COLO829 (cell line): ENCODE measurements around the gene HK3.

ENCODE experiments used
- DNase-seq: peaks from one replicate; pipeline ENCODE4 v3.0.0; 2012; ENCODE audit warnings: low spot score

The HK3 gene

DNA sequence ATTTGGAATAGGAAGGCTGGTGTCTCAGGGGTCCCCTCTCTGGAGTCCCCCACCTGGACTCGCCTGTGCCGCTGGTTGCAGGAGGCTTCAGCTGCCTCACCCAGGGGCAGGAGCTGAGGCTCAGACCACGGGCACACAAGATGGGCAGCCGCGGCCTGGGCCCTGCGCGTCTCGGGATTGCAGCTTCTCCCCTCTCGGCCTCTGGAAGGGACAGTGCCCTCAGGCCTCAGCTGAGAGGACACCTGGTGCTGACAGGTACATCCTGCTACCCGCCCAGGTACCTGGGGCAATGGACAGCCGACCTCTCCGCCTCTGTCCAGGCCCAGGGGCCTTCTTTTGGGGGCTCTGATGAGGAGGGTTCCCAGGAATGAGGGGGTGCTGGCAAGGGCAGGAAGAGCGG, 50.5 kb downstream of the HK3 start:
- DNase-seq: no peak

DNA sequence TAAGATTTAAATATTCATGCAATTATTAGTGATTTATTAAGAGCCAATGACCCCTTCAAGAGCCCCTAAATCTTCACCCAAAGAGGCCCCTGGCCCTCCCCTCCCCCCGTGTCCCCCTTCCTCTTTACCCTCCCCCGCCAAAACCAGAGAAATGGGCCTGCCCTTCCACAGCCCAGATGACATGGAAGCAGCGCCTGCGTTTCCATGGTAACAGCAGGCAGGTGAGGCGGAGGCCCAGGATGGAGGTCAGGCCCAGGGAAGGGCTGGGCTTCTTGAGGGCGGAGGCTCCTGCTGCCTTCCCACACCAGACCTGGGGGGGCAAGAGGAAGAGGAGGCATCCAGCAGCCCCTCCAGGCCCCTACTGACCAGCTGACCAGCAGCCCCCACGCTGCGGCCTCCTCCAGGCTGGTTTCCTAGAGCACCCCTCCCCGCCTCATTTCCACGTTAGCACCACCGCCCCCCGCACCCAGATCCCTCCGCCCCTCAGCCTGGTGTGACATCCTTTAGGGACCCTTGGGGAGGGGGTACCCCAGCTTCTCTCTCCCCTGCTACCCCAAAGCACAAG, 51.3 kb downstream of the HK3 start:
- DNase-seq: no peak

- DNase-seq: no peak
Measured at GRCh38 chr5:176847148-176847547, 52.0 kb downstream of the HK3 start.

DNA sequence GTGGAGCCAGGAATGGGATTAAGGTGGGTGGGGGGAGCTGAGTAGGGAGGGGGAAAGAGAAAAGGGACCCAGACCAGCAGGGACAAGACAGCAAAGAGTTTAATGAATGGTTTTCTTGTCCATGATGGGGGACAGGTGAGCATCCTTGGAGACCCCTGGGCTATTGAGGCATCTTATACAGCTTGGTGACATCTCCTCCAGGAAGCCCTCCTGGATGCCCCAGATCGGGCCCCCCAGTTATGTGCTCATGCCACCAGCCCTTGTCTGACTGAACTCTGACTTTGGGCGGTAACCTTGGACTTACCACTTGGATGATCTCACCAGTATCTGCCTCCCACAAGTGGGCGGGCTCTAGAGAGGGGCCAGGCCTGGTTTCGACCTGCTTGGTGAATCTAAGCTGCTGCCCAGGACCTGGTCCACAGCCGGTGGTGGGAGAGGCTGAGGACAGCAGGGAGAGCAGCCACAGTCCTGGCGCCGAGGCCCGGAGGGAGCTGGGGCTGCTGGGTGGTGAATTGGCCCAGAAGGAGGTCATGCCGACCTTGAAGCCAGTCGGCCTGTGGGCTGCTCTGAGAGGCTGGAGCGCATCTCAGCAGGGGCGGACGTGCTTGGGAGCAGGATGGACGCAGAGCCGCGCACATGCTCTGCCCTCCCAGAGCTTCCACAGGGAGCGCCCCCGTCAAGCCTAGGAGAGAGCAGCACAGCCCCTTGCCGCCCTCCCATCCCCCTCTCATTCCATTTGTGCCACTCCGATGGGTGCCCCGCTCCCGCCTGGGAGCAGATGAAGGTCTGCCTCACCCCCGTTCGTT, 52.6 kb downstream of the HK3 start:
- DNase-seq: no peak

DNA sequence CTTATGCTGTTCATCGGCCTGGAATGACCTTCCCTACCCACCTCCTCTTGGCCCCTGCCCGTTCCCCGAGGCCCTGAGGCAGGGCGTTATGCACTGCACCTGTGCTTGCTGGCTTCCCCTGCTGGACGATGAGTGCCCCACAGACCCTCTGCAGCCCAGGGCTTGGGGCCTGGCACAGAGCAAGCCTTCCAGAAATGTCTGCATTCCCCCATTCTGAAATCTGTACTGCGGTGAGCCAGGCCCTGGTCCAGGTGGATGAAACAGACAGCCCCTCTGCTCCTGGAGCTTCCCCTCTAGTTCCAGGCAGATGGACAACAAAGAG, 53.8 kb downstream of the HK3 start:
- DNase-seq: no peak

GRCh38 chr5:176844706-176845391, 54.3 kb downstream of the HK3 start:
- DNase-seq: no peak

DNA sequence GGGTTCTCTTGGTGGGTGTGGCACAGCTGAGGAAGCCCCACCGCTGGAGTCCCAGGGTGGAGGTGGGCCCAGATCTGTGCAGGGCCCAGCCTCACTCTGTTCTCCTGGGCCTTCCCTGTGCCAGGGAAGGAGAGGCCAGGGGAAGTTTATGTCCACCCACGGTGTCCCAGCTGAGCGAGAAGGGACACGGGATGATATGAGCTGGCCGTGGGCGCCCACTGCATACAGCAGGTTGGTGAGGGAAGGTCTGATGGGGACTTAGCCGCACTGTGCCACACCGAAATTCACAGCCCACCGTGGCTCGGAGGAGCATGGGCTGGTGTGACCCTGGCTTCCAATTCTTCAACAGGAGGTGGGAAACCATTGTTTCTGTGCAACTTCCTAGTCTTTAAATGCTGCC, 54.9 kb downstream of the HK3 start:
- DNase-seq: no peak

GRCh38 chr5:176843673-176844072, 55.5 kb downstream of the HK3 start:
- no peak for DNase-seq

DNA sequence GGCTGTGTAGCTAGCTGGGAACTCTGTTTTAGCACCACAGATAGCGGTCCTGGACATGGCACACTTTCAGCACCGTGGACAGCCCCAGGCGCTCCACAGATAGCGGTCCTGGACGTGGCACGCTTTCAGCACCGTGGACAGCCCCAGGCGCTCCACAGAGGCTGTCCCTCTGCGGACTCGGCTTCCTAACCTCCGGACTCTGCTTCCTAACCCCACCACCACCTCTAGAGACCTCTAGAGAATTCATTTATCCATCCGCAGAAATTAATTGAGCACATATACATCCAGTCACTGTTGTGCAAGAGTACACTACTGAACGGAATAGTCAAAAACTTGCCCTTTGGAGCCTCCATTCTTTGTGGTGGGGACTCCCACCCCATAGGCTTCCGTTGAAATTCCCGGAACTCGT, 61.4 kb downstream of the HK3 start:
- peak; percentile 40 for DNase-seq

DNA sequence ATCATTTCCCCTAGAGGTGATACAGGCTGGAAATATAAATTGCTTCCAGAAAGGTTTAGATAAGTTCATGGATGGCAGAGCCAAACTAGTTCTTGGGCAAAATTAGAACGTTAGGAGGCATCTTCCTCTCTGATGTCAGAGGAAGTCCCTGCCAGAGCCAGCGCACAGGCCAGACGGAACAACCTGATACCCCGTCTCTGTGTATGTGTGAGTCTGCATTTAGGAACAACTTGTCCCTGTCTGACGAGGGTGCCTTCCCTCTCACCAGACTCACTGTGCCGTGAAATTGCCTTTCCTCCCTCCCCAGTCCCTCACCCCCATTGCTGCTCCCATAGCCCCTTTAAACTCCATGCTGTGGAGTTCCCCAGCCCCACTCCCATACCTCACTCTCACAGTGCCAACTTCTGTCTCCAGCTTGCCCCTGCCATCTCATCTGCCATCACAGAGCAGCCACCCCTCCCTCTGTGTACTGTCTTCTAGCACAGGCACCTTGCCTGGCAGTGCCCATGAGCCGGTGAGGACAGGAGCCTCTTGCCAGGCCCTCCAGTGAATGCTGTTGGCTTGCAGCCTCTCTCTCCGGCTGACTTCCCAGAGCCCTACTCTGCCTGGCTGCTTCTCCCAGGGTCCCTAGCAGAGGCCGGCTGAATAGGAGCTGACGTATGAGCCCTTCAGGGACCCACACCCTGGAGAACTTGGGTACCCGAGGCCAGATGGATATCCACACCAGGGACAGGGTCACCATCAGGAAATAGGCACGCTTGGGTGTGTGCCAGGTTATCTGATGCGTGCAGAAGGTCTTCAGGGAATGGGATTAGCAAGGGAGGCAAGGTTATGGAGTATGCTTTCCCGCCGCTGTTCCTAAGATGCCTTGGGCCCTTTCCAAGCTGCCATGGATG, 62.1 kb downstream of the HK3 start:
- DNase-seq: no peak

GRCh38 chr5:176835918-176836317, 63.2 kb downstream of the HK3 start:
- DNase-seq: no peak

DNA sequence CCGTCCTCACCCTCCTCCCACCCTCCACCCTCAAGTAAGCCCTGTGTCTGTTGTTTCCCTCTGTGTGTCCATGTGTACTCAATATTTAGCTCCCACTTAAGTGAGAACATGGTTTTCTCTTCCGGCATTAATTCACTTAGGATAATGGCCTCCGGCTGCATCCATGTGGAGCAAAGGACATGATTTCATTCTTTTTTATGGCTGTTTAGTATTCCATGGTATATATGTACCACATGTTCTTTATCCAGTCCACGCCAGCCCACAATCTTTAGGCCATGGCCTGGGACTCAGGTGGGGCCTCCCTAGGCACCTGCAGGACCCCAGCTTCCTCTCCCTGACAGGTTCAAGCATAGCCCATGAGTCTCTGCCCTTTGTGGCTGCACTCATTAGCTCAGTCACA, 65.9 kb downstream of the HK3 start:
- DNase-seq: no peak

DNA sequence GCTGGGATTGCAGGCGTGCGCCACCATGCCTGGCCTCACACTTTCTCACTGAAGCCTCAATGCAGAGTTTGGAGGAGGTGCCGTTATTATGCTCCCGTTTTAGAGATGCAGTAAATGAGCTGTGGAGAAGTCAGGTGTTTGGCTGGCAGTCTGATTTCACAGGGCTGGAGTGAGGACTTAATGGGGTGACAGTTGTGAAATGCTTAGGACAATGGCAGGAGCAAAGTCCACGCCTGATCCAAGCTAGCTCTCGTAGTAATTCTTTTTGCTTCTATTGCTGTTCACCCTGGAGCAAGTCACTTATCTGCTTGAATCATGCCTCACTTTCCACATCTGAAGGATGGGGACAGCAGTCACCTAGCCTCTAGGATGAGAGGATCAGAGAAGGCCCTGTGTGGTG, 67.0 kb downstream of the HK3 start:
- DNase-seq: no peak

GRCh38 chr5:176831425-176831824, 67.7 kb downstream of the HK3 start:
- DNase-seq: no peak

DNA sequence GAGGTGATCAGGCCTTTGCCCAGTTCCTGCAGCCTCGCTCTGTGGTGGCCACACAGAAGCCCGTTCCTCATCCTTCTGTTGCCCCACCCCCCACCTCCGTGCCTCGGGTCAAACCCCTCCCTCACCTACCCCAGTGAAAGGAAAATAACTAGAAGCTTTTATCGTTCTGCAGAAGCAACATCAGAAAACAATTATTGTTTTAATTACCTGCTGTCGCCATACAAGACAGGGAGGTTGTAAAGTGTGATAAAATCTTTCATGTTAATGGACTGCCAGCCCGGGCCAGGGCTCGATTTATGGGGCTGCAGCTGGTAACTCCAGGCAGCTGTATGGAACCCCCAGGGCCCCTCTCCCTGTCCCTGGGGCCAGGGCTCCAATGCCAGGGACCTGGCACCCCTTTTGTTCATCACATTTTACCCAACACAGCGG, 68.1 kb downstream of the HK3 start:
- no peak for DNase-seq
